ENCODE results near the gene CYP2C9.
"Not testable (repeated sequence)": the region's sequence is repeated elsewhere in the genome, so short reads cannot be mapped to it uniquely, and the experiment has no call there.

CYP2C9 gene

GRCh38 chr10:94916423-94916822, 22.0 kb upstream of the CYP2C9 start:
- ChIA-PET CTCF (no interaction called here), POLR2A (no interaction called here)
- DNase-seq (ENCODE audit: extremely low spot score), result no peak
- no peak for TF ChIP-seq CTCF (IDR thresholded peaks at IDR 0.05; ENCODE audit: control extremely low read depth, extremely low read depth, low read depth, missing control alignments)

DNA sequence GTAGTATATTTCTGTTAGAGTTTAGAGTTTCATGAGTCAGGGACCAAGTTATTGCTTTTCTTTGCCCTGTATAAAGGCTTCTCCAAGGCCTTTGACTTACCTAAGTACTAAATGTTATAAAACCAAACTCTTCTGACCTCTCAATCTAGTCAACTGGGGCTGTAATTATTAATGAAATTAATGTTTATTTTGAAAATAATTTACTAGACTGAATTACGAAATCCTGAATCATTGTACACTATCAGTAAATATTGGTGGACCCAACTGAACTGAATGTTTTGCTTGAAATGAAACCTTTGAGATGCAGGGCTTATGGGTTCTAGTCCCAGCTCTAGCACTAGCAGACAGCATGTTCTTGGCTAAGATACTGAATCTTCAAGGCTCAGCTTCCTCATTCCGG, 1.7 kb upstream of the CYP2C9 start:
- no peak for DNase-seq (ENCODE audit: extremely low spot score)
- POLR2A ChIA-PET, result no interaction called here
- CTCF ChIA-PET, result no interaction called here
- no peak for TF ChIP-seq CTCF (IDR thresholded peaks at IDR 0.05; ENCODE audit: control extremely low read depth, extremely low read depth, low read depth, missing control alignments)

- DNase-seq (ENCODE audit: extremely low spot score); POLR2A ChIA-PET; CTCF ChIA-PET: not testable (repeated sequence)
These were observed 5.1 kb downstream of the CYP2C9 start for GRCh38 chr10:94943432-94944103.

GRCh38 chr10:94946181-94946580, 7.7 kb downstream of the CYP2C9 start:
- POLR2A ChIA-PET, result not testable (repeated sequence)
- CTCF ChIA-PET, result interaction anchor here (1.4 kb wide), 1 partner anchor 17 kb away, joined by 4 read pairs; no protein-coding TSS in a partner anchor

GRCh38 chr10:94963901-94964300, 25.4 kb downstream of the CYP2C9 start:
- TF ChIP-seq CTCF (IDR thresholded peaks at IDR 0.05; ENCODE audit: control extremely low read depth, extremely low read depth, low read depth, missing control alignments), result peak; percentile 60
- ChIA-PET CTCF (interaction anchor here (1.1 to 1.6 kb wide), 7 partner anchors 8 to 32 kb away, joined by 3 to 7 read pairs (median 4); no protein-coding TSS in a partner anchor), POLR2A (no interaction called here)
- DNase-seq (ENCODE audit: extremely low spot score), result peak; percentile 6

More at GRCh38 chr10:94946181-94946580, 7.7 kb downstream of the CYP2C9 start:
- DNase-seq (ENCODE audit: extremely low spot score), result not testable (repeated sequence)

DNA sequence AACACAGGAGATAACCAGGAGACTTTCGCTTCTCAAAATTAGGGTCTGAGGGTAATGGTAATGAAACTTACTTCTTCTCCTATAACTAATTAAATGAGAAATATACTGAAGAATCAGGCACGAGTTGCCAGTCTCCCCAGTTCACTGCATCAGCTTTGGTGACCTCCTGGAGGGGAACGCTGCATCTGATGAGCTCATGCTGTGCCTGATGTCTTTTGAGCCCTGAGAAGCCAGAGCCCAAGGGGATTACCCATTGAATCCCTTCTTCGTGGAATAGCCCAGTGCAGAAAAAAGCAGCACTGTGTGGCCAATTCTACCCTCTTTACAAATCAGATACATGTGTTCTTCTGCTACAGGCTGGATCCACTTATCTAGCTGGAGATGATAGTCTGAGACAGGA, 45.1 kb downstream of the CYP2C9 start:
- no peak for DNase-seq (ENCODE audit: extremely low spot score)
- ChIA-PET POLR2A (no interaction called here), CTCF (no interaction called here)
- no peak for TF ChIP-seq CTCF (IDR thresholded peaks at IDR 0.05; ENCODE audit: control extremely low read depth, extremely low read depth, low read depth, missing control alignments)

- no peak for TF ChIP-seq CTCF (IDR thresholded peaks at IDR 0.05; ENCODE audit: control extremely low read depth, extremely low read depth, low read depth, missing control alignments)
- DNase-seq (ENCODE audit: extremely low spot score), result no peak
- ChIA-PET POLR2A (no interaction called here), CTCF (no interaction called here)
These were observed 50.7 kb downstream of the CYP2C9 start for GRCh38 chr10:94989192-94989591.

All from GM10248 (cell line).